GM21576 (cell line): Measurements from ENCODE around the gene MGST3.
"Not testable (repeated sequence)": the region's sequence is repeated elsewhere in the genome, so short reads cannot be mapped to it uniquely, and the experiment has no call there.

Source experiments
- ATAC-seq: cut with Tn5 transposase; IDR thresholded peaks from one replicate; pipeline ENCODE4 v1.9.1; 2021; ENCODE audit warnings: mild to moderate bottlenecking, moderate library complexity; ENCODE audit not compliant: unreplicated experiment

Gene MGST3

DNA sequence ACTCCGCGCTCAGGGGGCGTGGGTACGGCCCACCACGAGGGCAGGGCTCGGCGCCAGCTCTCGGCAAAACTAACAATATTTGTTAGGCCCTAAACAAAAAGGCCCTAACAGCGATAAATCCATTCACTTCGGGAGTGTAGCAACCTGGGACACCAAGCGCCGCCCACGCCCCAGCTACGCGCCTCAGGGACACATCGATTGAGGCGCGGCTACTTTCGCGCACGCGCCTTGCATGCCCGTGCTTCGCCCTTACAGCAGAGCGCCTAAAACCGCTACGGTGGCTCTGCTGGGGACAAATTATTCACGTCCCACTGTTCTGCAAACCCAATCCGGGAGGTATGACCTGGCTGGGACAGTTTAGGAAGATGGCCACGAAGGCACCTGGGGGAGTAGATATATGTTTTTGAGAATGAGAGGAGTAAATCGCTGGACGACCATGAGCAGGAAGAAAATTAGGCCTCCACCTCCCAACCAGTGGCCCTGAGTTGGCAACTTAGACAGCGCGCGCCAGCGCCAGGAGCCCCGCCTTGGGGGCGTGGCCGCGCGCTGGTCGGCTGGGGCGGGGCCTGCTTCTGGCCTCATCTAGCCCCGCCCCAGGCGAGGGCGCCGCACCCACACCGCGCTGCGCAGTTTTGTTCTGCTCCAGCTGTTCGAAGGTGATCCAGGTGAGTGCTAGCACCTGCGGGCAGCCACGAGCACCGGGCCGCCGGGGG lies at the start of gene MGST3:
Gene MGST3 (plus strand): TSS at position 606 of the 713 bp plus-strand sequence. CDS start 18,614 bp downstream, outside the sequence.
- ATAC-seq: peak; percentile 79

GRCh38 chr1:165581926-165582325 lies 49.1 kb upstream of the MGST3 start:
- ATAC-seq: no peak

DNA sequence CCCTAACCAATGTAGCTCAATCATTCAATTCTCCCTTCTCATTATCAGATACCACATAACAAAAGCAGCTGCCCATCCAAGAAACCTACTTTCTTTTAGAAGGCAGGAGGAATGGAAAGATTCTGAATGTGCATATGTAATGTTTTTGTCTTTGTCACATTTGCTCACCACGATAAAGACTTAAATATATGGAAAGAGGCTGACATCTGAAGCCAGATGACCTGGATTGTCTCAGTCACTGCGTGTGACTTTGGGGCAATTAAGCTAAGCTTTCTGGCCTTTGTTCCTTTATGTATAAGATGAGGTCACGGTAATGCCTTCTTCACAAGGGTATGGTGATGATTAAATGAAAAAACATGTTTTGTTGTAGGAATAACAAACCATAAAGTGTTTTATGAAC lies 44.6 kb upstream of the MGST3 start:
- ATAC-seq: no peak

DNA sequence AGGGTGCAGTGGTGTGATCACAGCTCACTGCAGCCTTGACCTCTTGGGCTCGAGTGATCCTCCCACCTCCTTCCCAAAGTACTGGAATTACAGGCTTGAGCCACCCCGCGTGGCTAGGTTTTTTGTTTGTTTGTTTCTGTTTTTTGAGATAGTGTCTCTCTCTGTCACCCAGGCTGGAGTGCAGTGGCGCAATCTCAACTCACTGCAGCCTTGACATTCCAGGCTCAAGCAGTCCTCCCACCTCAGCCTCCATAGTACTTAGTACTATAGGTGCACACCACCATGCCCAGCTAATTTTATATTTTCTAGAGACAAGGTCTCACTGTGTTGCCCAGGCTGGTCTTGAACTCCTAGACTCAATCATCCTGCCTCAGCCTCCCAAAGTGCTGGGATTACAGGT lies 39.6 kb upstream of the MGST3 start:
- not testable (repeated sequence) for ATAC-seq

- peak; percentile 38 for ATAC-seq
Measured at GRCh38 chr1:165592945-165593823, 37.9 kb upstream of the MGST3 start.

DNA sequence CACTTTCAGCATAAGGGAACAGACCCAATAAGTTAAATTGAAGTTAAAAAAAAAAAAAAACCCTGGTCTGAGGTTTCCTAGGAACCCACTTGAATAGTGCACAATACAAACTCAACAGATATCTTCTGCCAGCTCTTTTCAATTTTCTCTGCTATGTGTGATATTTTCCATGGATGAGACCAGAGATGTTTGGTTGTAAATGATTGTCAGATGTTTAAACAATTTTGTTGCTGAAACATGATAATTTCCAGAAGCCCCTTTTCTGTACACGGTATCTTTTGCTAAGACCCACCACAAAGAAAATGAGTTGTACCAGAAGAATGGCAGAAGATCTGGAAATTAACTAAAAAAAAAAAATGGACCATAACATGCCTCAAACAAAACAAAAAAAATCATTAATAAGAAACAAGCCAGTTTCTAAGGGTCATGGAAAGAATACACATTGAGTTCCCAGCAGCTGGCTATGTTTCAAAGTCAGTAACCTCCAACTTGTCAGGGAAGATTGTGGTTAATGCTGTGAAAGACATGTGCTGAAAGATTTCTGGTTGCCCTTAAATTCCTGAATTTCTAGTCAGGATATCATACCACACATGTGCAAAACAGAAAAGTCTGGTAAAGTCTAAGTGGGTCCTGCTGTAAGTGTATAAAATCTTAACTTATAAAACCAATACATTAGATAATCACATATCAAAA lies 35.6 kb upstream of the MGST3 start:
- ATAC-seq: no peak

- ATAC-seq: peak; percentile 98
Measured at GRCh38 chr1:165597883-165598675, 33.0 kb upstream of the MGST3 start.

DNA sequence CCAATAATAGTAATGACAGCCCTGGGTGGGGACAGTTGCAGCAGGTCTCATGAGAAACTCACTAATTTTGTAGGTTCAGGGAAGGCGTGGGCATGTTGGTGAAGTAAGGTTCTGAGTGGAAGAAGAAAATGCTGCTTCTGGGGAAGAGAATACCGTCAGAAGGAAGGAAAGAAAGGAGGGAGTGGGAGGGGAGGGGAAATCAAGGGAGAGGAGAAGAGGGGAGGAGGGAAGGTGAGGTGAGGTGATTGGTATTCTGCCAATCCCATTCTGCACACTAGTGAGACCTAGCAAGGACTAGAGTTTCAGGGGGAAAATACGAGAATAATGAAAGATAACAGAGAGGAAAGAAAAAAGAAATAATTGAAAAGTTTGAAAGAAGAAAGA lies 32.4 kb upstream of the MGST3 start:
- ATAC-seq: no peak

DNA sequence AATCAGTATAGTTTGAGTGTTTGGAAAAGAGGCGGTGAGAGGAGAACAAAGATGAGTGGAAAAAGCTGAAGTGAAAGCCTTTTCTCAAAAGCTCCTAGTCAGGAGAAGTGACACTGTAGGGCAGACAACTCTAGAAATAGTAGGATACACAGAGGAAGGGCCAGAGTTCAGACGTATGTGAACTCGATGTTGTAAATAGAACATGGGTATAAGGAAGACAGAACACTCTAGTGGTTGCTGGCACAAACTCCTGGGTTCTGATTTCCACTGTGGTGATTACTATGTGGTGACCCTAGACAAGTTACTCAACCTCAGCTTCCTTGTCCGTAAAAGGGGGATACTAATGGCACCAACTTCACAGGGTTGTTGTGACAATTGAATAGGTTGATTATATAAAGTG lies 30.2 kb upstream of the MGST3 start:
- no peak for ATAC-seq

DNA sequence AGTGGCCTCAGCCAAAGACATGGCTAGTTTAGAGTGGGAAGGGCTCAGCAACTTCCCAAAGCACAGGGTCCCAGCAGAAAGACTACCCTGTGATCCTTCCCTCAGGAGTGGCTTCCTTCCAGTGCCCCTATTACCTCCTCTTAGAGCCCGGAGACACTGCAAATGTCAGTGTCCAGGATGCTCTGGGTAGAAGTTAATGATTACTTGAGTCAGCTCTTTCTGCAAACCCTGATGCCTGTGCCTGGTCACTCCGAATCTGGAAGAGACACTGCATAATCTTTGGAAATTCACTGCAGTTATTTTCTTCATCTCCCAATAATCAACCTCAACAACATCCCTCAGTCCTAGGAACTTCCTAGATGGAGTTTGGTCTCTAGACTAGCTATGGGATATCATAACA lies 27.2 kb upstream of the MGST3 start:
- ATAC-seq: no peak

- ATAC-seq: no peak
Measured at GRCh38 chr1:165605246-165605645, 25.8 kb upstream of the MGST3 start.

DNA sequence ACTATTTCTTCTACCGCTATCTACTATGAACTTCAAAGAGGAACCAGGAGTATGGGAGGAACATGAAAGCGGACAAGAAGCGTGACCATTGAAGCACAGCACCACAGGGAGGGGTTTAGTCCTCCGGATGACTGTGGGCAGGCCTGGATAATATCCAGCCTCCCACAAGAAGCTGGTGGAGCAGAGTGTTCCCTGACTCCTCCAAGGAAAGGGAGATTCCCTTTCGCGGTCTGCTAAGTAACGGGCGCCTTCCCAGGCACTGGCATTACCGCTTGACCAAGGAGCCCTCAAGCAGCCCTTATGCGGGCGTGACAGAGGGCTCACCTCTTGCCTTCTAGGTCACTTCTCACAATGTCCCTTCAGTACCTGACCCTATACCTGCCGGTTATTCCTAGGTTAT lies 24.4 kb upstream of the MGST3 start:
- ATAC-seq: not testable (repeated sequence)

GRCh38 chr1:165610866-165611265 lies 20.2 kb upstream of the MGST3 start:
- ATAC-seq: no peak

GRCh38 chr1:165612062-165612461 lies 19.0 kb upstream of the MGST3 start:
- ATAC-seq: no peak

GRCh38 chr1:165616054-165616612 lies 14.9 kb upstream of the MGST3 start:
- no peak for ATAC-seq

DNA sequence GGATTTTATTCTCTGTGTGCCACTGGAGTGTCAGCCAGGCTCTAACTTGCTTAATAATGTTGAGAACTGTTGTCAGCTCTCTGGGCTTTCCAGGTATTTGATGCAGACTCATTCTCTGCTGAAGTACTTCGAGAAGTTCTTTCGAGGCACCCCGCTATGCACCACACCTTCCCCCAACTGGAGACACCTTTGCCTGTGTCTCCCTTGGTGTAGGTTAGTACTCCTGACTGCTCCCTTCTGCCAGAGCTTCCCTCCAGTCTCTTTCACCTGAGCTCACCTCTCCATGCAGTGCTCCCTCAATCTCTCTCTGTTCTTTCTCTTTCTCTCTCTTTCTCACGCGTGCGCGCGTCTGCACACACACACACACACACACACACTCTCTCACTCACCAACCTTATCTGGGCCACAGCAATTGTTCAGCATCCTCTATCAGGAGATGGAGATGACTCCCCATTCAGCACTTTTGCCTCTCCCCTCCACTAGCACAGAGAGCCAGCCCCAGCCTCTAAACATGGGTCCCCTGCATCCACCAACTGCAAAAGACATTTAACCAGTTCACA lies 14.0 kb upstream of the MGST3 start:
- ATAC-seq: no peak

GRCh38 chr1:165619647-165620151 lies 11.3 kb upstream of the MGST3 start:
- ATAC-seq: no peak

DNA sequence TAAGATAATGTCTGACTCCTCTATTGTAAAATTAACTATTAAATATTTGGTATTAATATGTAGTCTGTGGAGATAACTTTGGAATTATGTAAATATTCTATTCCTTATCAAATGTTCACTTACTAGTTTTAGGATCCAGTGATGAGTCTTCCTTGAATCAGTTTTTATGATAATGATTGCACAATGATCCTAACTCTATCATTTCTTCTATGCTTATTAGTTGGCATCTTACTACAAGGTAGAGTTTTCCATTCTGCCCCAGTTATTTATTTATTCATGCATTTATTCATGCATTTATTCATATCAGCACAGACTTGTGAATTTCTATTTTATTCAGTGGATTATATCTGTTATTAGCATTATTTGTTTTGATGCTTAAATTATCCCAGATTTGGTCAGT lies 7.4 kb upstream of the MGST3 start:
- ATAC-seq: no peak

- no peak for ATAC-seq
Measured at GRCh38 chr1:165624441-165624840, 6.6 kb upstream of the MGST3 start.
